K562 (cell line): ENCODE results near the gene ACKR3.

Experiments used
- C11orf30 ChIP-seq: fragments of 450-650 bp; IDR thresholded peaks from 2 replicates; pipeline ENCODE4 v1.6.1; 2016; ENCODE audit warnings: low read depth, mild to moderate bottlenecking
- EP300 ChIP-seq: IDR thresholded peaks from 2 replicates; pipeline ENCODE4 v1.6.1; 2012; ENCODE audit warnings: low read length, improper control_type of control experiment
- MAFK ChIP-seq: IDR thresholded peaks from 2 replicates; pipeline ENCODE4 v1.6.1; 2011; ENCODE audit warnings: low read length, improper control_type of control experiment
- MAX ChIP-seq: sonication (generic); formaldehyde crosslinking; IDR thresholded peaks from 2 replicates; pipeline ENCODE4 v1.9.0; 2022; ENCODE audit warnings: mild to moderate bottlenecking, missing genetic modification reagents
- ZNF347 ChIP-seq: fragments of 450-650 bp; formaldehyde crosslinking; IDR thresholded peaks from 2 replicates; pipeline ENCODE4 v1.4.0; 2020; ENCODE audit warnings: low read depth, mild to moderate bottlenecking, moderate library complexity
- TF ChIP-seq, protein P1 (sequence below), 3 experiments: IDR thresholded peaks in 2 of 3; conservative IDR thresholded peaks in 1 of 3; 2 replicates each; pipeline ENCODE4 v1.5.1; 2011 to 2012; ENCODE audit warnings: low read length in 3 of 3, mild to moderate bottlenecking in 3 of 3, control low read depth in 2 of 3, improper control_type of control experiment in 1 of 3, inconsistent platforms in 1 of 3, low read depth in 1 of 3, mixed read lengths in 1 of 3, moderate library complexity in 1 of 3; ENCODE audit not compliant: insufficient read depth in 2 of 3
- TF ChIP-seq, protein P2 (sequence below): fragments of 150-350 bp; IDR thresholded peaks from 2 replicates; pipeline ENCODE4 v1.6.1; 2014; ENCODE audit warnings: low read depth, mild to moderate bottlenecking, low read length, borderline replicate concordance

DNA sequence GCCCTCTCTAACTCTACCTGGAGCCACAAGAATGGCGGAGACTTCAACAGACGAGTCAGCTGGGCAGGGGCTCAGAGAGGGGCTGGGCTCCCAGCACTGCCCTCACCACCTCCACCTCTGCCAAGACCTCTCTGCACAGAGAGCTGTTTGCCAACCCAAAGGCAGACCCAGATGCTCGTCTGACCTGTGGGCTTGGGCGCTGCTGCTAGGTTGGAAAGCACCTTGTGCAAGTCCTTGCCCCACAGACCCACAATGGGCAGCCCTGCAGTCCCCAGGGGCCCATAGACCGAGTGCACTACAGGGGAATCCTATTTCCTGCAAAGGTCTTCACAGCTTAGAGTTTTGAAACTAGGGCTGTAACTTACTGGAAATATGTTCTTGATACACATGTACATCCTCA, 13.3 kb downstream of the ACKR3 start:
- TF ChIP-seq, protein P1, sequence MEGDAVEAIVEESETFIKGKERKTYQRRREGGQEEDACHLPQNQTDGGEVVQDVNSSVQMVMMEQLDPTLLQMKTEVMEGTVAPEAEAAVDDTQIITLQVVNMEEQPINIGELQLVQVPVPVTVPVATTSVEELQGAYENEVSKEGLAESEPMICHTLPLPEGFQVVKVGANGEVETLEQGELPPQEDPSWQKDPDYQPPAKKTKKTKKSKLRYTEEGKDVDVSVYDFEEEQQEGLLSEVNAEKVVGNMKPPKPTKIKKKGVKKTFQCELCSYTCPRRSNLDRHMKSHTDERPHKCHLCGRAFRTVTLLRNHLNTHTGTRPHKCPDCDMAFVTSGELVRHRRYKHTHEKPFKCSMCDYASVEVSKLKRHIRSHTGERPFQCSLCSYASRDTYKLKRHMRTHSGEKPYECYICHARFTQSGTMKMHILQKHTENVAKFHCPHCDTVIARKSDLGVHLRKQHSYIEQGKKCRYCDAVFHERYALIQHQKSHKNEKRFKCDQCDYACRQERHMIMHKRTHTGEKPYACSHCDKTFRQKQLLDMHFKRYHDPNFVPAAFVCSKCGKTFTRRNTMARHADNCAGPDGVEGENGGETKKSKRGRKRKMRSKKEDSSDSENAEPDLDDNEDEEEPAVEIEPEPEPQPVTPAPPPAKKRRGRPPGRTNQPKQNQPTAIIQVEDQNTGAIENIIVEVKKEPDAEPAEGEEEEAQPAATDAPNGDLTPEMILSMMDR (IDR thresholded peaks at IDR 0.05 in 2 of 3, conservative IDR thresholded peaks at IDR 0.05 in 1 of 3; ENCODE audit: insufficient read depth in 2 of 3, low read depth in 1 of 3, low read length in 3 of 3), result no peak
- TF ChIP-seq ZNF347 (CRISPR knock-in tag), result no peak
- TF ChIP-seq EP300, result no peak
- no peak for TF ChIP-seq MAX (CRISPR knock-in tag)
- no peak for TF ChIP-seq C11orf30
- TF ChIP-seq MAFK, result no peak
- TF ChIP-seq, protein P2, sequence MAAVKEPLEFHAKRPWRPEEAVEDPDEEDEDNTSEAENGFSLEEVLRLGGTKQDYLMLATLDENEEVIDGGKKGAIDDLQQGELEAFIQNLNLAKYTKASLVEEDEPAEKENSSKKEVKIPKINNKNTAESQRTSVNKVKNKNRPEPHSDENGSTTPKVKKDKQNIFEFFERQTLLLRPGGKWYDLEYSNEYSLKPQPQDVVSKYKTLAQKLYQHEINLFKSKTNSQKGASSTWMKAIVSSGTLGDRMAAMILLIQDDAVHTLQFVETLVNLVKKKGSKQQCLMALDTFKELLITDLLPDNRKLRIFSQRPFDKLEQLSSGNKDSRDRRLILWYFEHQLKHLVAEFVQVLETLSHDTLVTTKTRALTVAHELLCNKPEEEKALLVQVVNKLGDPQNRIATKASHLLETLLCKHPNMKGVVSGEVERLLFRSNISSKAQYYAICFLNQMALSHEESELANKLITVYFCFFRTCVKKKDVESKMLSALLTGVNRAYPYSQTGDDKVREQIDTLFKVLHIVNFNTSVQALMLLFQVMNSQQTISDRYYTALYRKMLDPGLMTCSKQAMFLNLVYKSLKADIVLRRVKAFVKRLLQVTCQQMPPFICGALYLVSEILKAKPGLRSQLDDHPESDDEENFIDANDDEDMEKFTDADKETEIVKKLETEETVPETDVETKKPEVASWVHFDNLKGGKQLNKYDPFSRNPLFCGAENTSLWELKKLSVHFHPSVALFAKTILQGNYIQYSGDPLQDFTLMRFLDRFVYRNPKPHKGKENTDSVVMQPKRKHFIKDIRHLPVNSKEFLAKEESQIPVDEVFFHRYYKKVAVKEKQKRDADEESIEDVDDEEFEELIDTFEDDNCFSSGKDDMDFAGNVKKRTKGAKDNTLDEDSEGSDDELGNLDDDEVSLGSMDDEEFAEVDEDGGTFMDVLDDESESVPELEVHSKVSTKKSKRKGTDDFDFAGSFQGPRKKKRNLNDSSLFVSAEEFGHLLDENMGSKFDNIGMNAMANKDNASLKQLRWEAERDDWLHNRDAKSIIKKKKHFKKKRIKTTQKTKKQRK, result no peak
